Cardiac muscle cell (in vitro differentiated cells and primary cell): ENCODE measurements around the gene ZNF574. TPM values are rescaled to one million over a fixed set of nuclear protein-coding genes. Genes with fewer than 3 reads are reported as not detected.

Experiments
- DNase-seq, 2 donors: peaks; one replicate each; pipeline versions ENCODE4 v3.0.0 to v3.0.0-alpha.2; 2010 to 2017; ENCODE audit warnings: low read depth in 1 of 2, low spot score in 1 of 2
- H3K27ac ChIP-seq: fragments of 200-600 bp; sonication (generic); 2 replicates; pipeline ENCODE4 v1.5.1; 2016
- H3K27me3 ChIP-seq: fragments of 200-600 bp; sonication (generic); 2 replicates; pipeline ENCODE4 v1.6.0; 2016; ENCODE audit warnings: control low read depth
- H3K36me3 ChIP-seq: fragments of 200-600 bp; sonication (generic); 2 replicates; pipeline ENCODE4 v1.5.1; 2016; ENCODE audit warnings: control low read depth
- H3K4me1 ChIP-seq: fragments of 200-600 bp; sonication (generic); 2 replicates; pipeline ENCODE4 v1.8.1; 2017; ENCODE audit warnings: low read depth, mild to moderate bottlenecking, mixed run types
- H3K4me3 ChIP-seq: fragments of 200-600 bp; sonication (generic); 2 replicates; pipeline ENCODE4 v1.5.1; 2016; ENCODE audit warnings: mild to moderate bottlenecking
- H3K9me3 ChIP-seq: fragments of 200-600 bp; sonication (generic); 2 replicates; pipeline ENCODE4 v1.5.1; 2017; ENCODE audit warnings: low read depth, mild to moderate bottlenecking, control low read depth
- polyA plus RNA-seq: library from polyadenylated mRNA; unstranded; fragments of >200 nt; fragmentation: Nextera tagmentation; extraction: Ambion mirVana; gene quantifications from 2 replicates; pipeline ENCODE4 v1.2.1, GENCODE V29; 2016
- total RNA-seq: library from RNA; depleted of rRNA; stranded (reverse); fragments of >200 nt; gene quantifications from 2 replicates; pipeline ENCODE4 v1.2.3, GENCODE V29; 2016
- TF ChIP-seq, protein P1 (sequence below): IDR thresholded peaks from 2 replicates; pipeline ENCODE4 v1.5.1; 2012; ENCODE audit warnings: low read depth, mild to moderate bottlenecking, low read length

The ZNF574 gene
- total and polyA plus RNA-seq, 2 experiments from 2014 or later, result 23.9 to 36.2 TPM

DNA sequence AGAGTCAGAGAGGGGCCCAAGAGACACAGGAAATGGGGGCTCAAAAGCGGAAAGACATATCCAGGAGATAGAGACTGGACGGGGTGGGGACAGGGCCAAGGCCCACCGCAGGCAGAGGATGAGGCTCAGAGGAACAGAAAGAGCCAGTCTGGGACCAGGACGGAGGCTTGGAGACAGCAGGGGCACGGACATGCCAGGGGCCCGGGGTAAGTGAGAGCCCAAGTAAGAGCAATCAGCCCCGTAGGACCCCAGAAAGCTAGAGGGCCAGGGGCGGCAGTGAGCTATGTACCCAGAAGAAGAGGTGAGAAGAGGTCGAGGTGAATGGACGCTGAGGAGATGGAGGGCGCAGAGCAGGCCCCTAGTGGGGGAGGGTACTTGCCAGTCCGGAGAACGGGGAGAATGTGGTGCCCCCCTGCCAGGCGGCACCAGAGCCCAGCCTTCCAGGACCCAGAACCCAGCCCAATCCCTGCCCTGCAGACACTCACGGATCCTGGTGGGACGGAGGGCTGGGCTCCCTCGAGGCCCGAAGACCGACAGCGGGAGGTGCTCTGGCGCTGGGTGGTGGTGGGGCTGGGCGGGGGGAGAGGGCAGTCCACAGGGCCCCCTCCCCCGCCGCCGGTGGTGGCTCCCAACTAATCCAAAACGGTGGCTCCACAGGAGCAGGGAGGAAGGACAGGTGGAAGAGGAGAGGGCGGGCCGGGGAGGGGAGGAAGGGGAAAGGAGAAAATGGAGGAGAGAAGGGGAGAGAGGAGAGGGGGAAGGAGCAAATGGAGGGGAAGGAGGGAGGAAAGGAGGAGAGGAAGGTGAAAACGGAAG is 7.0 kb upstream of the ZNF574 start:
- H3K4me1 ChIP-seq, result peaks cover 15% of the 10 kb centered on the region
- TF ChIP-seq, protein P1, sequence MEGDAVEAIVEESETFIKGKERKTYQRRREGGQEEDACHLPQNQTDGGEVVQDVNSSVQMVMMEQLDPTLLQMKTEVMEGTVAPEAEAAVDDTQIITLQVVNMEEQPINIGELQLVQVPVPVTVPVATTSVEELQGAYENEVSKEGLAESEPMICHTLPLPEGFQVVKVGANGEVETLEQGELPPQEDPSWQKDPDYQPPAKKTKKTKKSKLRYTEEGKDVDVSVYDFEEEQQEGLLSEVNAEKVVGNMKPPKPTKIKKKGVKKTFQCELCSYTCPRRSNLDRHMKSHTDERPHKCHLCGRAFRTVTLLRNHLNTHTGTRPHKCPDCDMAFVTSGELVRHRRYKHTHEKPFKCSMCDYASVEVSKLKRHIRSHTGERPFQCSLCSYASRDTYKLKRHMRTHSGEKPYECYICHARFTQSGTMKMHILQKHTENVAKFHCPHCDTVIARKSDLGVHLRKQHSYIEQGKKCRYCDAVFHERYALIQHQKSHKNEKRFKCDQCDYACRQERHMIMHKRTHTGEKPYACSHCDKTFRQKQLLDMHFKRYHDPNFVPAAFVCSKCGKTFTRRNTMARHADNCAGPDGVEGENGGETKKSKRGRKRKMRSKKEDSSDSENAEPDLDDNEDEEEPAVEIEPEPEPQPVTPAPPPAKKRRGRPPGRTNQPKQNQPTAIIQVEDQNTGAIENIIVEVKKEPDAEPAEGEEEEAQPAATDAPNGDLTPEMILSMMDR, result no peak
- no peak for DNase-seq
- no peak overlapping the region for H3K27ac ChIP-seq
- H3K4me3 ChIP-seq, result peak overlapping the region; percentile 31
- no peaks in the 10 kb centered on the region for H3K9me3 ChIP-seq
- no peaks in the 10 kb centered on the region for H3K27me3 ChIP-seq
- no peaks in the 10 kb centered on the region for H3K36me3 ChIP-seq

- TF ChIP-seq, protein P1, result no peak
- H3K36me3 ChIP-seq, result no peaks in the 10 kb centered on the region
- H3K27ac ChIP-seq, result no peak within 1 kb of the TSS
- H3K9me3 ChIP-seq, result no peaks in the 10 kb centered on the region
- peaks cover 15% of the 10 kb centered on the region for H3K4me1 ChIP-seq
- peak in 1 of 2 donors; percentile 54 for DNase-seq
- H3K4me3 ChIP-seq, result peak within 1 kb of the TSS; percentile 31
- H3K27me3 ChIP-seq, result no peaks in the 10 kb centered on the region
Observed at GRCh38 chr19:42069619-42070351, 6.2 kb upstream of the ZNF574 start, which contains the start of gene GRIK5. Gene GRIK5 (minus strand): TSS chr19:42070206. CDS start chr19:42065770, 4,436 bp downstream.

- TF ChIP-seq, protein P1, result no peak
- Histone ChIP-seq H3K4me3 (no peak overlapping the region), H3K27me3 (no peaks in the 10 kb centered on the region), H3K4me1 (peaks cover 15% of the 10 kb centered on the region), H3K27ac (no peak overlapping the region), H3K36me3 (no peaks in the 10 kb centered on the region), H3K9me3 (no peaks in the 10 kb centered on the region)
- DNase-seq, result no peak
Observed at GRCh38 chr19:42071247-42071646, 4.7 kb upstream of the ZNF574 start.

DNA sequence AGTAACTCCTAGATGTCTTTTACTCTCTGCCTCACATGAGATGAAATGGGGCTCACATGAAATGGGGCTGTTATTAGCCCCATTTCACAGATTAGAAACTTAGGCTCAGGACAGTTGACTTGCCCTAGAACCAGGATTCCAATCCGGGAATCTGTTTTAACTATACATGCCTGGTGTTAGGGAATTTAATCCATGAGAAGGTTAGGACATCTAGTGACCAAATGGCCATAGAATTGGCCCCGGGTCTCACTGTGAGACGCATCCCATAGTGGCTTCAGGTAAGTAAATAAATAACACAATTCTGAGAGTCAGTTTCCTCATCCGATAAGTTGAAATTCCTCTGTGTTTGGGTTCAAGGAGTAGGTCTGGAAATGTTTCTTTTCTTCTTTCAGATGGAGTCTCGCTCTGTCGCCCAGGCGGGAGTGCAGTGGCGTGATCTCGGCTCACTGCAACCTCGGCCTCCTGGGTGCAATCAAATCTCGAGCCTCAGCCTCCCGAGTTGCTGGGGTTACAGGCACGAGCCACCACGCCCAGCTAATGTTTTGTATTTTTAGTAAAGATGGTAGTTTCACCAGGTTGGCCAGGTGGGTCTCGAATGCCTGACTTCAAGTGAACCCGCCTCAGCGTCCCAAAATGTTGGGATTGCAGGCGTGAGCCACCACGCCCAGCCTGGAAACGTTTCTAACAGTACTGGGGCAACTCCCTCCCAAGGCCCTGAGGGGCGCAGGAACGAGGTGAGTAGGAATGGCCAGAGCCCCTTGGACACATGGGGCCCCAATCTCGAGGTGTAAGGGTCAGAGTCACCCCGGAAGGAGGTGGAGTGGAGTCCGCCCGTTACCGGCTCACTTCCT is 1.2 kb upstream of the ZNF574 start:
- peaks cover 12% of the 10 kb centered on the region for H3K36me3 ChIP-seq
- peak overlapping the region; percentile 44 for H3K4me3 ChIP-seq
- peak overlapping the region; percentile 98 for H3K27ac ChIP-seq
- no peaks in the 10 kb centered on the region for H3K27me3 ChIP-seq
- DNase-seq, result peak in 1 of 2 donors; percentile 22
- peaks cover 14% of the 10 kb centered on the region for H3K4me1 ChIP-seq
- TF ChIP-seq, protein P1, result no peak
- H3K9me3 ChIP-seq, result no peaks in the 10 kb centered on the region

DNA sequence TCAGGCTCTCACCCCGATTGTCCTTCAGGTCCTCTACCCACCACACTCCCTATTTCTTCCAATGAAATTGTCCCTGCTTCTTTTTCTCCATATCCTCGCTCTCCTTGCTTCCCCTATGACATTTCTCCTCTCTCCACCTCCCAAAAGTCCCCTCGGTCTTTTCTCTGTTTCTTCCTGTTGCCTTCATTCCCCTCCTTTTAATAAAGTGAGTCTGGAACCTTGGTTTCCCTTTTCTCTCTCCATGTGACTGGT is 676 bp upstream of the ZNF574 start:
- no peaks in the 10 kb centered on the region for H3K9me3 ChIP-seq
- TF ChIP-seq, protein P1, result no peak
- H3K4me3 ChIP-seq, result peak overlapping the region; percentile 44
- H3K4me1 ChIP-seq, result peaks cover 8% of the 10 kb centered on the region
- no peaks in the 10 kb centered on the region for H3K27me3 ChIP-seq
- peaks cover 15% of the 10 kb centered on the region for H3K36me3 ChIP-seq
- no peak for DNase-seq
- peak overlapping the region; percentile 98 for H3K27ac ChIP-seq
